ENCODE results near the gene ARHGAP12. TPM values are rescaled to one million over a fixed set of nuclear protein-coding genes. Genes with fewer than 3 reads are reported as not detected.
A peak's percentile ranks its signal among the peaks of the same experiment; 100 is the strongest.

ARHGAP12 gene
- total RNA-seq, 2 donors from 2014 or later = 26.3 to 37.2 TPM

GRCh38 chr10:31921031-31921430 is 7.6 kb downstream of the ARHGAP12 start:
- H3K27ac ChIP-seq = no peak overlapping the region

GRCh38 chr10:31920538-31920937 is 8.1 kb downstream of the ARHGAP12 start:
- no peak for DNase-seq (ENCODE audit: low spot score)
- TF ChIP-seq CTCF (IDR thresholded peaks at IDR 0.05) = no peak
- H3K27ac ChIP-seq = no peak overlapping the region

More at GRCh38 chr10:31921031-31921430, 7.6 kb downstream of the ARHGAP12 start:
- Histone ChIP-seq H3K27me3 (replicated peaks; ENCODE audit: insufficient read depth) (no peaks in the 10 kb centered on the region), H3K4me1 (ENCODE audit: control insufficient read depth in 1 of 2, low read depth in 2 of 2) (peaks cover 11 to 28% of the 10 kb centered on the region in 2 donors), H3K4me3 (no peak overlapping the region), H3K9me3 (no peaks in the 10 kb centered on the region), H3K36me3 (no peaks in the 10 kb centered on the region)
- ATAC-seq (ENCODE audit: insufficient number of reproducible peaks, low FRiP score, low read depth) = no peak
- no peak for TF ChIP-seq CTCF (IDR thresholded peaks at IDR 0.05)
- no peak for DNase-seq (ENCODE audit: low spot score)

GRCh38 chr10:31918671-31919409 is 9.8 kb downstream of the ARHGAP12 start:
- no peak for TF ChIP-seq CTCF (IDR thresholded peaks at IDR 0.05)
- Histone ChIP-seq H3K4me3 (no peak overlapping the region), H3K27ac (no peak overlapping the region), H3K9me3 (no peaks in the 10 kb centered on the region), H3K4me1 (ENCODE audit: control insufficient read depth in 1 of 2, low read depth in 2 of 2) (peaks cover under 1 to 15% of the 10 kb centered on the region in 2 donors), H3K27me3 (replicated peaks; ENCODE audit: insufficient read depth) (no peaks in the 10 kb centered on the region), H3K36me3 (no peaks in the 10 kb centered on the region)
- no peak for ATAC-seq (ENCODE audit: insufficient number of reproducible peaks, low FRiP score, low read depth)
- DNase-seq (ENCODE audit: low spot score) = no peak

More at GRCh38 chr10:31920538-31920937, 8.1 kb downstream of the ARHGAP12 start:
- Histone ChIP-seq H3K4me3 (no peak overlapping the region), H3K27me3 (replicated peaks; ENCODE audit: insufficient read depth) (no peaks in the 10 kb centered on the region), H3K9me3 (no peaks in the 10 kb centered on the region), H3K36me3 (no peaks in the 10 kb centered on the region), H3K4me1 (ENCODE audit: control insufficient read depth in 1 of 2, low read depth in 2 of 2) (peaks cover 6 to 24% of the 10 kb centered on the region in 2 donors)
- no peak for ATAC-seq (ENCODE audit: insufficient number of reproducible peaks, low FRiP score, low read depth)

- no peak overlapping the region for H3K27ac ChIP-seq
- H3K36me3 ChIP-seq = no peaks in the 10 kb centered on the region
- ATAC-seq (ENCODE audit: insufficient number of reproducible peaks, low FRiP score, low read depth) (no peak), DNase-seq (ENCODE audit: low spot score) (no peak)
- no peak for TF ChIP-seq CTCF (IDR thresholded peaks at IDR 0.05)
- no peaks in the 10 kb centered on the region for H3K27me3 ChIP-seq (replicated peaks; ENCODE audit: insufficient read depth)
- H3K4me3 ChIP-seq = no peak overlapping the region
- no peaks in the 10 kb centered on the region for H3K9me3 ChIP-seq
- peaks cover 9 to 28% of the 10 kb centered on the region in 2 donors for H3K4me1 ChIP-seq (ENCODE audit: control insufficient read depth in 1 of 2, low read depth in 2 of 2)
Measured at GRCh38 chr10:31914370-31914769, 14.3 kb downstream of the ARHGAP12 start.

GRCh38 chr10:31912898-31913850 is 15.5 kb downstream of the ARHGAP12 start:
- Histone ChIP-seq H3K4me3 (peak overlapping the region; percentile 56), H3K27ac (peak overlapping the region in 1 of 2 donors; percentile 36), H3K36me3 (no peaks in the 10 kb centered on the region), H3K27me3 (replicated peaks; ENCODE audit: insufficient read depth) (no peaks in the 10 kb centered on the region), H3K9me3 (no peaks in the 10 kb centered on the region), H3K4me1 (ENCODE audit: control insufficient read depth in 1 of 2, low read depth in 2 of 2) (peaks cover 13 to 34% of the 10 kb centered on the region in 2 donors)
- DNase-seq (ENCODE audit: low spot score) = no peak
- TF ChIP-seq CTCF (IDR thresholded peaks at IDR 0.05) = no peak
- ATAC-seq (ENCODE audit: insufficient number of reproducible peaks, low FRiP score, low read depth) = no peak
